Adrenal gland (tissue), 5 donors: ENCODE measurements around the gene ZNF816.

Experiments
- POLR2A ChIP-seq, 2 donors: fragments of 450-650 bp; IDR thresholded peaks; one replicate each; pipeline ENCODE4 v1.6.1; 2017; ENCODE audit warnings: antibody characterized with exemption in 2 of 2, mild to moderate bottlenecking in 2 of 2, moderate library complexity in 1 of 2
- TF ChIP-seq, protein P1 (sequence below), 6 experiments: fragments of 450-650 bp in 4 of 6; fragments of 200-600 bp in 2 of 6; sonication (generic) in 1 of 6; IDR thresholded peaks; 1 replicate in 5 of 6; 2 replicates in 1 of 6; pipeline versions ENCODE4 v1.5.1 to v1.8.0; 2016 to 2021; ENCODE audit warnings: antibody characterized with exemption in 6 of 6, mild to moderate bottlenecking in 2 of 6, moderate library complexity in 1 of 6
- donor health status: DM: no; HTN: no; CAD: no.

DNA sequence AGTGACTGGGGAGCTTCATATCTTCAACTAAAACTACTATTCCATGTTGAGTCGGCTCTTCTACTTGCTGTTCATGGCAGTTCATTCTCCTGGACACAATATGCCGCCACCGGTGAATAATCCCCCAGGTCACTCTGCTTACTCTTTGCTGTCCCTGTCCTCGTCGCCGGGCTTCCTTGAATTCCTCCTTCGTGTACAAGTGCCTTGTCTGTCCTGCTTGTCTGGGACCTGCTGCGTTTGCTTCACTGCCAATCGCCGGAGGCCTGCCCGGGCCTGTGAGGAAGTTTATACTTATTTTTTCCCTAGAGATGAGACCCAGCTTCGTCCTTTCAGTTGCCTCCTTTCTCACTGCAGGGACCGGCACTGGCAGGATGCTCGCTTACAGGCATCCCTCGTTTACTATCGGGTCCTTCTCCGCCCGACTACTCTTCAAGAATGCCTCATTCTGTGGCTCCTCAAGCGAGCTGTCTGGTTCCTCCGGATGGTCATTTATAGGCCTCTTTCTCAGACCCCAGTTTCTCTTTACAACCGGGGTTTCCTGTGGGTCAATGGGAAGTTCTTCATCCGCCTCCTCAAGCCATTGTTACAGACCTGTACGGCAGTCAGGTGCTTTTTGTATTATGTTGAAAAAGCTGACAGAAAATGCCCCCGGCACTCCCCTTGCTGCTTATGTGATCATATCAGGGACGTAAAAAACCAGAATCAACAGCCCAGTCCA, 45.5 kb upstream of the ZNF816 start:
- TF ChIP-seq, protein P1, sequence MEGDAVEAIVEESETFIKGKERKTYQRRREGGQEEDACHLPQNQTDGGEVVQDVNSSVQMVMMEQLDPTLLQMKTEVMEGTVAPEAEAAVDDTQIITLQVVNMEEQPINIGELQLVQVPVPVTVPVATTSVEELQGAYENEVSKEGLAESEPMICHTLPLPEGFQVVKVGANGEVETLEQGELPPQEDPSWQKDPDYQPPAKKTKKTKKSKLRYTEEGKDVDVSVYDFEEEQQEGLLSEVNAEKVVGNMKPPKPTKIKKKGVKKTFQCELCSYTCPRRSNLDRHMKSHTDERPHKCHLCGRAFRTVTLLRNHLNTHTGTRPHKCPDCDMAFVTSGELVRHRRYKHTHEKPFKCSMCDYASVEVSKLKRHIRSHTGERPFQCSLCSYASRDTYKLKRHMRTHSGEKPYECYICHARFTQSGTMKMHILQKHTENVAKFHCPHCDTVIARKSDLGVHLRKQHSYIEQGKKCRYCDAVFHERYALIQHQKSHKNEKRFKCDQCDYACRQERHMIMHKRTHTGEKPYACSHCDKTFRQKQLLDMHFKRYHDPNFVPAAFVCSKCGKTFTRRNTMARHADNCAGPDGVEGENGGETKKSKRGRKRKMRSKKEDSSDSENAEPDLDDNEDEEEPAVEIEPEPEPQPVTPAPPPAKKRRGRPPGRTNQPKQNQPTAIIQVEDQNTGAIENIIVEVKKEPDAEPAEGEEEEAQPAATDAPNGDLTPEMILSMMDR (IDR thresholded peaks at IDR 0.05): no peak
- TF ChIP-seq POLR2A (IDR thresholded peaks at IDR 0.05): no peak
